Pancreas (tissue), 10 donors: Measurements from ENCODE around the gene STRIP2. TPM values are rescaled to one million over a fixed set of nuclear protein-coding genes. Genes with fewer than 3 reads are reported as not detected.

Source experiments
- ATAC-seq, 4 donors: fragments of 200-7000 bp; cut with Tn5 transposase; one replicate each; pipeline versions ENCODE4 v1.8.0 to v1.9.1; 2020; ENCODE audit warnings: mild to moderate bottlenecking in 4 of 4, moderate library complexity in 4 of 4
- DNase-seq, 6 donors: peaks; one replicate each; pipeline ENCODE4 v3.0.0-alpha.2; 2020
- FAIRE-seq: peaks from 2 replicates; lab custom pipeline; 2012; peaks lifted over from hg19 to GRCh38; lab: Jason Lieb, UNC
- H3K27ac ChIP-seq, 4 donors: fragments of 200-600 bp; sonication (generic); 1 replicate in 3 of 4; 2 replicates in 1 of 4; pipeline versions ENCODE4 v1.5.0 to v1.8.0; 2020
- H3K27me3 ChIP-seq, 4 donors: fragments of 200-600 bp; one replicate each; pipeline ENCODE4 v1.8.0; 2021
- H3K36me3 ChIP-seq, 3 donors: fragments of 200-600 bp; sonication (generic) in 1 of 3; one replicate each; pipeline versions ENCODE4 v1.5.0 to v1.8.0; 2020 to 2021
- H3K4me1 ChIP-seq, 3 donors: fragments of 200-600 bp; one replicate each; pipeline ENCODE4 v1.8.0; 2021
- H3K4me3 ChIP-seq, 4 donors: fragments of 200-600 bp; sonication (generic) in 2 of 4; one replicate each; pipeline versions ENCODE4 v1.5.0 to v1.8.0; 2020 to 2021
- H3K9me3 ChIP-seq, 4 donors: fragments of 200-600 bp; one replicate each; pipeline ENCODE4 v1.8.0; 2021
- WGBS, 2 donors: extraction: QIAGEN DNeasy Blood & Tissue Kit; methylation state at CpG; one replicate each; pipeline ENCODE4 v1.1.7; 2013; 5-methylcytosine and 5-hydroxymethylcytosine counted together
- intact Hi-C, 3 donors: fragments of 100-400 bp; cut with DNase I; formaldehyde crosslinking; loops; one replicate each; pipeline versions ENCODE4 v1.11.1 to v1.14.2; 2022
- polyA plus RNA-seq, 2 donors: library from polyadenylated mRNA; stranded (reverse); fragments of 200-250 nt; gene quantifications; one replicate each; pipeline ENCODE4 v1.2.3, GENCODE V29; 2013
- total RNA-seq, 6 donors: library from RNA; stranded (reverse); fragmentation: NEBNext Ultra II Directional in 4 of 6; extraction: Animal tissue kit (Norgen Biotek cat#: 25700) in 4 of 6; gene quantifications; one replicate each; pipeline versions ENCODE4 v1.2.1 to v1.2.4, GENCODE V29; 2021 to 2023
- TF ChIP-seq, protein P1 (sequence below), 4 donors: fragments of 200-600 bp; sonication (generic) in 3 of 4; IDR thresholded peaks; one replicate each; pipeline versions ENCODE4 v1.5.0 to v1.8.0; 2021; ENCODE audit warnings: antibody characterized with exemption in 4 of 4
- donor health status: healthy with polysubstance abuse.
- donor health status: DM: no; HTN: no; CAD: no; lungs with moderate emphysema.
- donor health status: DM: no; HTN: no; CAD: no.
- donor health status: control.
- donor health status: control.
- donor health status: Bipolar disorder and iron deficiency.
- donor health status: DM: yes; HTN: yes; CAD: no.
- donor health status: DM: no; HTN: no; CAD: no.
- donor health status: DM: no; HTN: no; CAD: no.
- donor health status: DM: yes; HTN: yes; CAD: no.

Gene STRIP2
- total and polyA plus RNA-seq, 8 donors: 0.16 to 0.85 (median 0.38) TPM

DNA sequence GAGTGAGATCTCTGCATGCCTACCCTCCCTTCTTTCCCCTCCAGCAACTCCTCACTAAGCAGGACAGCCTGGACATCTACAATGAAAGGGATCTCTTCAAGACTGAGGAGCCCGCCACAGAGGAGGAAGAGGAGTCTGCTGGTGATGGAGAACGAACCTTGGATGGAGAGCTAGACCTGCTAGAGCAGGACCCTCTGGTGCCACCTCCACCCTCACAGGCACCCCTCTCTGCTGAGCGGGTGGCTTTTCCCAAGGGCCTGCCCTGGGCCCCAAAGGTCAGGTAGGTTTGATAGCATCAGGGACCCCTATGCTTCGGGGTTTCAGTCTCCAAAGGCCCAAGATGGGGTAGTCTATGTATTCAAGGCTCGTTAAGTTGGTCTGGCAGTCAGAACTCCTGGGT is 23.9 kb downstream of the STRIP2 start:
- FAIRE-seq (no peak), ATAC-seq (no peak), DNase-seq (no peak)
- no peak overlapping the region for H3K27ac ChIP-seq
- H3K9me3 ChIP-seq: no peaks in the 10 kb centered on the region
- peaks cover 0 to 10% (median 4%) of the 10 kb centered on the region in 3 donors for H3K4me1 ChIP-seq
- no peaks in the 10 kb centered on the region for H3K27me3 ChIP-seq
- no peak overlapping the region for H3K4me3 ChIP-seq
- TF ChIP-seq, protein P1, sequence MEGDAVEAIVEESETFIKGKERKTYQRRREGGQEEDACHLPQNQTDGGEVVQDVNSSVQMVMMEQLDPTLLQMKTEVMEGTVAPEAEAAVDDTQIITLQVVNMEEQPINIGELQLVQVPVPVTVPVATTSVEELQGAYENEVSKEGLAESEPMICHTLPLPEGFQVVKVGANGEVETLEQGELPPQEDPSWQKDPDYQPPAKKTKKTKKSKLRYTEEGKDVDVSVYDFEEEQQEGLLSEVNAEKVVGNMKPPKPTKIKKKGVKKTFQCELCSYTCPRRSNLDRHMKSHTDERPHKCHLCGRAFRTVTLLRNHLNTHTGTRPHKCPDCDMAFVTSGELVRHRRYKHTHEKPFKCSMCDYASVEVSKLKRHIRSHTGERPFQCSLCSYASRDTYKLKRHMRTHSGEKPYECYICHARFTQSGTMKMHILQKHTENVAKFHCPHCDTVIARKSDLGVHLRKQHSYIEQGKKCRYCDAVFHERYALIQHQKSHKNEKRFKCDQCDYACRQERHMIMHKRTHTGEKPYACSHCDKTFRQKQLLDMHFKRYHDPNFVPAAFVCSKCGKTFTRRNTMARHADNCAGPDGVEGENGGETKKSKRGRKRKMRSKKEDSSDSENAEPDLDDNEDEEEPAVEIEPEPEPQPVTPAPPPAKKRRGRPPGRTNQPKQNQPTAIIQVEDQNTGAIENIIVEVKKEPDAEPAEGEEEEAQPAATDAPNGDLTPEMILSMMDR (IDR thresholded peaks at IDR 0.05): no peak
- 94 to 95% methylated on average over 5 of the region's 5 CpGs for WGBS, 2 donors
- intact Hi-C loops: no loop called here
- no peaks in the 10 kb centered on the region for H3K36me3 ChIP-seq

DNA sequence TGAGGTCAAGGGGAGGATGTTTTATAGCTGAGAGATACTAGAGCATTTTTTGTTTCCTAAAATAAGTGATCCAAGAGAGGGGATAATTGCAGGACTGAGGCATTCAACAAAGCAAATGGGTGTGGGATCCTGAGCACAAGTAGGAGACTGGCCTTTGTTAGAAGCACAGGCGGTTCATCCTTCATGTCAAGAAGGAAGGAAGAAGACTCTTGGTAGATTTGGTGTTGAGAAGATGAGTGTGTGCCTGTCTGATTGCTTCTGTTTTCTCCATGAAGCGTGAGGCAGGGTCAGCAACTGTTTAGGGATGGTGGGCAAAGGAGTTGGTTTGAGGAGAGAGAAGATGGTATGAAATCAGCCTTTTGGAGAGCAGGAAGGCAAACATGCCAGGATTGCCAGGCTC is 27.6 kb downstream of the STRIP2 start:
- no peaks in the 10 kb centered on the region for H3K4me1 ChIP-seq
- no peaks in the 10 kb centered on the region for H3K27me3 ChIP-seq
- no peak overlapping the region for H3K27ac ChIP-seq
- WGBS, 2 donors: 95 to 100% methylated on average over 2 of the region's 2 CpGs
- H3K36me3 ChIP-seq: no peaks in the 10 kb centered on the region
- intact Hi-C loops: loop anchor here in 1 of 3 donors (10.0 kb wide), 1 partner anchor 97 kb away; no protein-coding TSS in a partner anchor
- no peaks in the 10 kb centered on the region for H3K9me3 ChIP-seq
- ATAC-seq: no peak
- no peak for FAIRE-seq
- TF ChIP-seq, protein P1 (IDR thresholded peaks at IDR 0.05): no peak
- DNase-seq: no peak
- H3K4me3 ChIP-seq: no peak overlapping the region

DNA sequence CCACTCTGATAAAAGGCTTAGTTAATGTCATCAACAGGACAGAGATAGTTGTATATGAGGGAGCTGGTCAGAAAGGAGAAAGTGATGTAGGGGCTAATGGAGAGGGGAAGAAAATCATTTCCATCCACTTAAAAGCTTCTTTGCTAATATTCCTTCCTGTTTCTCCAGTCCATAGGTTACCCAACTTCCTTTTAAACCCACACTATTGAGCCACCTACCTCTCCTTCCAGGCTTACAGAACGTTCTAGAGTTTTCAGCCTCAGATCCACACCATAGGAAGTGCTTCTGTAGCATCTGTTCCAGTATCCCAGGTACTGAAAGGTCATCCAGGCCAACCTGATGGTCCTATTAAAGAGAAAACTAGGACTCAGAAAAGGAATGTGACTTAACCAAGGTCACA is 28.2 kb downstream of the STRIP2 start:
- ATAC-seq: no peak
- no peaks in the 10 kb centered on the region for H3K9me3 ChIP-seq
- no peak for DNase-seq
- intact Hi-C loops: loop anchor here in 1 of 3 donors (10.0 kb wide), 1 partner anchor 98 kb away; no protein-coding TSS in a partner anchor
- no peak for FAIRE-seq
- no peaks in the 10 kb centered on the region for H3K4me1 ChIP-seq
- no peaks in the 10 kb centered on the region for H3K36me3 ChIP-seq
- 63 to 81% methylated on average over 1 of the region's 1 CpG for WGBS, 2 donors
- TF ChIP-seq, protein P1 (IDR thresholded peaks at IDR 0.05): no peak
- H3K27ac ChIP-seq: no peak overlapping the region
- no peak overlapping the region for H3K4me3 ChIP-seq
- no peaks in the 10 kb centered on the region for H3K27me3 ChIP-seq

DNA sequence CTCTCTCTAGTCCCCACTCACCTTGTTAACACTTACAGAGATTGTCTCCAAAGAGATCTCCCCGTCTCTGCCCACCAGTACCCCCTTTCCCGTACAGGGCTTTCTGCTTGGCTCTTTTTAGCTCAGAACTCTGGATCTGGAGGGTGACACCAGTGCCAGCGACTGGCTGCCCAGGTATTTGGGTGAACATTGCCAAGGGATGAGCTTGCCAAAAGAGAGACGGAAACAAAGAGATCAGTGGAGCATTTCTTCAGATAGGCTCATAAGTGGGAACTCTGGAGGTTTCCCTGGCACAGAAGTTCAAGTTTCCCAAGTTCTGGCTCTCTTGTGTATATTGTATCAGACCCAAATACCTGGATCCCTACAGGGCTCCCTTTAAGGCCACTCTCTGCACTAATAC is 30.0 kb downstream of the STRIP2 start:
- FAIRE-seq: no peak
- TF ChIP-seq, protein P1 (IDR thresholded peaks at IDR 0.05): no peak
- no peak overlapping the region for H3K4me3 ChIP-seq
- H3K4me1 ChIP-seq: no peaks in the 10 kb centered on the region
- 71 to 87% methylated on average over 4 of the region's 4 CpGs for WGBS, 2 donors
- H3K27ac ChIP-seq: no peak overlapping the region
- H3K36me3 ChIP-seq: no peaks in the 10 kb centered on the region
- intact Hi-C loops: loop anchor here in 1 of 3 donors (10.0 kb wide), 1 partner anchor 99 kb away; no protein-coding TSS in a partner anchor
- DNase-seq: no peak
- no peak for ATAC-seq
- H3K27me3 ChIP-seq: no peaks in the 10 kb centered on the region
- no peaks in the 10 kb centered on the region for H3K9me3 ChIP-seq

DNA sequence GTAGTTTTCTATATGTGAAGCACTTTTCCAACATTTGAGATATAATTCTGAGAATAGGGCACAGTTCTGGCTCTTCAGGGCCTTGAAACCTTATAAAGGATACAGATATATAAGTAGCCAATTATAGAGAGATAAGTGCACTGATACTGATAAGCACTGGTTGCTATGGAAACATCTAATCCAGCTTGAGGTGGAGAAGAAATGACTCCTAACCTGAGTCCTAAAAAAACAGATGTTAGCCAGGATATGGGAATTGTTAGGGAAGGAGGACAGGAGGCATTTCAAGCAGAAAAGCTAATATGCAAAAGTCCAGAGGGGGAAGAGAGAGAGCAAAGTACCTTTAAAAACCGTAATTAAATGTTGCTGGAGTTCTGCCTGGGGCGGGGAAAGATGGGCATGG is 30.8 kb downstream of the STRIP2 start:
- Histone ChIP-seq H3K4me1 (no peaks in the 10 kb centered on the region), H3K36me3 (no peaks in the 10 kb centered on the region), H3K4me3 (no peak overlapping the region), H3K27me3 (no peaks in the 10 kb centered on the region), H3K27ac (no peak overlapping the region), H3K9me3 (no peaks in the 10 kb centered on the region)
- ATAC-seq (no peak), FAIRE-seq (no peak), DNase-seq (no peak)
- 74 to 79% methylated on average over 2 of the region's 2 CpGs for WGBS, 2 donors
- TF ChIP-seq, protein P1 (IDR thresholded peaks at IDR 0.05): no peak
- intact Hi-C loops: loop anchor here in 1 of 3 donors (10.0 kb wide), 1 partner anchor 100 kb away; no protein-coding TSS in a partner anchor
